Measurements from ENCODE around the gene AIFM2. TPM values are rescaled to one million over a fixed set of nuclear protein-coding genes. Genes with fewer than 3 reads are reported as not detected.

The AIFM2 gene
- total and polyA plus RNA-seq, 3 donors from 2014 or later: 7.1 to 9.7 (median 7.1) TPM

- Histone ChIP-seq H3K9me3 (no peaks in the 10 kb centered on the region), H3K36me3 (ENCODE audit: low read depth, missing control alignments) (no peaks in the 10 kb centered on the region), H3K4me3 (no peak overlapping the region), H3K27me3 (no peaks in the 10 kb centered on the region), H3K27ac (no peak overlapping the region), H3K4me1 (no peaks in the 10 kb centered on the region)
- intact Hi-C loops (cut with DNase I; ENCODE audit: low total_unique reads): no loop called here
- WGBS, 2 donors: 93 to 98% methylated on average over 10 of the region's 10 CpGs
- no peak for DNase-seq
- no peak for TF ChIP-seq CTCF (IDR thresholded peaks at IDR 0.05)
- no peak for TF ChIP-seq POLR2A (IDR thresholded peaks at IDR 0.05)
These were observed 63.7 kb downstream of the AIFM2 start for GRCh38 chr10:70068925-70069324.

- DNase-seq: no peak
- intact Hi-C loops (cut with DNase I; ENCODE audit: low total_unique reads): no loop called here
- H3K27ac ChIP-seq: no peak overlapping the region
- no peaks in the 10 kb centered on the region for H3K27me3 ChIP-seq
- no peaks in the 10 kb centered on the region for H3K36me3 ChIP-seq (ENCODE audit: low read depth, missing control alignments)
- H3K4me1 ChIP-seq: no peaks in the 10 kb centered on the region
- H3K9me3 ChIP-seq: no peaks in the 10 kb centered on the region
- no peak overlapping the region for H3K4me3 ChIP-seq
- WGBS, 2 donors: 83 to 92% methylated on average over 2 of the region's 2 CpGs
- TF ChIP-seq POLR2A (IDR thresholded peaks at IDR 0.05): no peak
- TF ChIP-seq CTCF (IDR thresholded peaks at IDR 0.05): no peak
These were observed 65.0 kb downstream of the AIFM2 start for GRCh38 chr10:70067586-70067985.

- TF ChIP-seq CTCF (IDR thresholded peaks at IDR 0.05): no peak
- no peak for TF ChIP-seq POLR2A (IDR thresholded peaks at IDR 0.05)
- 83 to 87% methylated on average over 3 of the region's 3 CpGs for WGBS, 2 donors
- H3K9me3 ChIP-seq: no peaks in the 10 kb centered on the region
- H3K4me1 ChIP-seq: no peaks in the 10 kb centered on the region
- H3K4me3 ChIP-seq: no peak overlapping the region
- H3K36me3 ChIP-seq (ENCODE audit: low read depth, missing control alignments): no peaks in the 10 kb centered on the region
- DNase-seq: no peak
- no peak overlapping the region for H3K27ac ChIP-seq
- intact Hi-C loops (cut with DNase I; ENCODE audit: low total_unique reads): no loop called here
- no peaks in the 10 kb centered on the region for H3K27me3 ChIP-seq
These were observed 66.4 kb downstream of the AIFM2 start for GRCh38 chr10:70066190-70066589.

- Histone ChIP-seq H3K36me3 (ENCODE audit: low read depth, missing control alignments) (no peaks in the 10 kb centered on the region), H3K4me1 (no peaks in the 10 kb centered on the region), H3K4me3 (no peak overlapping the region), H3K9me3 (no peaks in the 10 kb centered on the region), H3K27me3 (no peaks in the 10 kb centered on the region), H3K27ac (no peak overlapping the region)
- WGBS, 2 donors: 79 to 81% methylated on average over 4 of the region's 4 CpGs
- TF ChIP-seq CTCF (IDR thresholded peaks at IDR 0.05) (no peak), POLR2A (IDR thresholded peaks at IDR 0.05) (no peak)
- no peak for DNase-seq
- intact Hi-C loops (cut with DNase I; ENCODE audit: low total_unique reads): no loop called here
These were observed 68.1 kb downstream of the AIFM2 start for GRCh38 chr10:70064486-70064885.

GRCh38 chr10:70063418-70064098 lies 69.1 kb downstream of the AIFM2 start:
- no peaks in the 10 kb centered on the region for H3K9me3 ChIP-seq
- no peaks in the 10 kb centered on the region for H3K4me1 ChIP-seq
- no peaks in the 10 kb centered on the region for H3K36me3 ChIP-seq (ENCODE audit: low read depth, missing control alignments)
- no peaks in the 10 kb centered on the region for H3K27me3 ChIP-seq
- WGBS, 2 donors: 86 to 90% methylated on average over 10 of the region's 10 CpGs
- TF ChIP-seq CTCF (IDR thresholded peaks at IDR 0.05) (no peak), POLR2A (IDR thresholded peaks at IDR 0.05) (no peak)
- no peak overlapping the region for H3K27ac ChIP-seq
- H3K4me3 ChIP-seq: no peak overlapping the region
- intact Hi-C loops (cut with DNase I; ENCODE audit: low total_unique reads): no loop called here
- no peak for DNase-seq

All from testis (tissue), 3 donors.